Measurements from ENCODE around the gene FGF1. TPM values are rescaled to one million over a fixed set of nuclear protein-coding genes. Genes with fewer than 3 reads are reported as not detected.
A peak's percentile ranks its signal among the peaks of the same experiment; 100 is the strongest.

Gene FGF1
- polyA plus RNA-seq, 4 donors: 0.27 to 2.8 (median 0.65) TPM; not detected in 1

GRCh38 chr5:142590451-142591231 is 95.2 kb downstream of the FGF1 start:
- Histone ChIP-seq H3K4me3 (ENCODE audit: low read depth in 1 of 3, low read length in 3 of 3) (no peak overlapping the region), H3K36me3 (ENCODE audit: control insufficient read depth in 3 of 3, insufficient read depth in 2 of 3, low read depth in 1 of 3, low read length in 3 of 3) (no peaks in the 10 kb centered on the region), H3K27me3 (ENCODE audit: control insufficient read depth in 3 of 3, insufficient read depth in 3 of 3, low read length in 3 of 3) (no peaks in the 10 kb centered on the region), H3K27ac (ENCODE audit: low read depth in 1 of 3, low read length in 2 of 3) (peak overlapping the region in 2 of 3 donors; percentile 15 to 63), H3K9me3 (ENCODE audit: control insufficient read depth in 2 of 2, insufficient read depth in 1 of 2, low read depth in 1 of 2, low read length in 1 of 2) (no peaks in the 10 kb centered on the region), H3K4me1 (ENCODE audit: control insufficient read depth in 3 of 3, insufficient read depth in 2 of 3, low read depth in 1 of 3, low read length in 2 of 3) (no peaks in the 10 kb centered on the region)
- FAIRE-seq (no peak), DNase-seq (no peak)
- WGBS, 3 donors: 59 to 66% (median 62%) methylated on average over 4 of the region's 4 CpGs

GRCh38 chr5:142589720-142590119 is 96.2 kb downstream of the FGF1 start:
- FAIRE-seq: no peak
- no peak overlapping the region for H3K4me3 ChIP-seq (ENCODE audit: low read depth in 1 of 3, low read length in 3 of 3)
- no peaks in the 10 kb centered on the region for H3K36me3 ChIP-seq (ENCODE audit: control insufficient read depth in 3 of 3, insufficient read depth in 2 of 3, low read depth in 1 of 3, low read length in 3 of 3)

GRCh38 chr5:142587354-142587965 is 98.4 kb downstream of the FGF1 start:
- Histone ChIP-seq H3K27ac (ENCODE audit: low read depth in 1 of 3, low read length in 2 of 3) (no peak overlapping the region), H3K4me1 (ENCODE audit: control insufficient read depth in 3 of 3, insufficient read depth in 2 of 3, low read depth in 1 of 3, low read length in 2 of 3) (no peaks in the 10 kb centered on the region), H3K36me3 (ENCODE audit: control insufficient read depth in 3 of 3, insufficient read depth in 2 of 3, low read depth in 1 of 3, low read length in 3 of 3) (no peaks in the 10 kb centered on the region), H3K9me3 (ENCODE audit: control insufficient read depth in 2 of 2, insufficient read depth in 1 of 2, low read depth in 1 of 2, low read length in 1 of 2) (no peaks in the 10 kb centered on the region), H3K27me3 (ENCODE audit: control insufficient read depth in 3 of 3, insufficient read depth in 3 of 3, low read length in 3 of 3) (no peaks in the 10 kb centered on the region), H3K4me3 (ENCODE audit: low read depth in 1 of 3, low read length in 3 of 3) (no peak overlapping the region)
- DNase-seq (peak; percentile 22 to 30), FAIRE-seq (no peak)
- 49 to 57% (median 53%) methylated on average over 6 of the region's 6 CpGs for WGBS, 3 donors

More at GRCh38 chr5:142589720-142590119, 96.2 kb downstream of the FGF1 start:
- no peak for DNase-seq
- no peak overlapping the region for H3K27ac ChIP-seq (ENCODE audit: low read depth in 1 of 3, low read length in 2 of 3)
- H3K9me3 ChIP-seq (ENCODE audit: control insufficient read depth in 2 of 2, insufficient read depth in 1 of 2, low read depth in 1 of 2, low read length in 1 of 2): no peaks in the 10 kb centered on the region
- H3K27me3 ChIP-seq (ENCODE audit: control insufficient read depth in 3 of 3, insufficient read depth in 3 of 3, low read length in 3 of 3): no peaks in the 10 kb centered on the region
- no peaks in the 10 kb centered on the region for H3K4me1 ChIP-seq (ENCODE audit: control insufficient read depth in 3 of 3, insufficient read depth in 2 of 3, low read depth in 1 of 3, low read length in 2 of 3)
- WGBS, 3 donors: 93 to 100% (median 96%) methylated on average over 1 of the region's 1 CpG

GRCh38 chr5:142586552-142586951 is 99.3 kb downstream of the FGF1 start:
- H3K4me3 ChIP-seq (ENCODE audit: low read depth in 1 of 3, low read length in 3 of 3): no peak overlapping the region
- FAIRE-seq: no peak
- WGBS, 3 donors: 70 to 83% (median 74%) methylated on average over 4 of the region's 4 CpGs

GRCh38 chr5:142585451-142585850 is 100.4 kb downstream of the FGF1 start:
- FAIRE-seq (no peak), DNase-seq (no peak)
- Histone ChIP-seq H3K27ac (ENCODE audit: low read depth in 1 of 3, low read length in 2 of 3) (no peak overlapping the region), H3K4me3 (ENCODE audit: low read depth in 1 of 3, low read length in 3 of 3) (no peak overlapping the region), H3K4me1 (ENCODE audit: control insufficient read depth in 3 of 3, insufficient read depth in 2 of 3, low read depth in 1 of 3, low read length in 2 of 3) (no peaks in the 10 kb centered on the region), H3K36me3 (ENCODE audit: control insufficient read depth in 3 of 3, insufficient read depth in 2 of 3, low read depth in 1 of 3, low read length in 3 of 3) (no peaks in the 10 kb centered on the region), H3K9me3 (ENCODE audit: control insufficient read depth in 2 of 2, insufficient read depth in 1 of 2, low read depth in 1 of 2, low read length in 1 of 2) (no peaks in the 10 kb centered on the region), H3K27me3 (ENCODE audit: control insufficient read depth in 3 of 3, insufficient read depth in 3 of 3, low read length in 3 of 3) (no peaks in the 10 kb centered on the region)
- WGBS, 3 donors: 75 to 94% (median 92%) methylated on average over 4 of the region's 4 CpGs

More at GRCh38 chr5:142586552-142586951, 99.3 kb downstream of the FGF1 start:
- H3K27ac ChIP-seq (ENCODE audit: low read depth in 1 of 3, low read length in 2 of 3): no peak overlapping the region
- H3K36me3 ChIP-seq (ENCODE audit: control insufficient read depth in 3 of 3, insufficient read depth in 2 of 3, low read depth in 1 of 3, low read length in 3 of 3): no peaks in the 10 kb centered on the region
- no peaks in the 10 kb centered on the region for H3K9me3 ChIP-seq (ENCODE audit: control insufficient read depth in 2 of 2, insufficient read depth in 1 of 2, low read depth in 1 of 2, low read length in 1 of 2)
- no peak for DNase-seq
- no peaks in the 10 kb centered on the region for H3K4me1 ChIP-seq (ENCODE audit: control insufficient read depth in 3 of 3, insufficient read depth in 2 of 3, low read depth in 1 of 3, low read length in 2 of 3)
- no peaks in the 10 kb centered on the region for H3K27me3 ChIP-seq (ENCODE audit: control insufficient read depth in 3 of 3, insufficient read depth in 3 of 3, low read length in 3 of 3)

- H3K27me3 ChIP-seq (ENCODE audit: control insufficient read depth in 3 of 3, insufficient read depth in 3 of 3, low read length in 3 of 3): no peaks in the 10 kb centered on the region
- no peaks in the 10 kb centered on the region for H3K4me1 ChIP-seq (ENCODE audit: control insufficient read depth in 3 of 3, insufficient read depth in 2 of 3, low read depth in 1 of 3, low read length in 2 of 3)
- no peak for FAIRE-seq
- H3K4me3 ChIP-seq (ENCODE audit: low read depth in 1 of 3, low read length in 3 of 3): no peak overlapping the region
- WGBS, 3 donors: 67 to 73% (median 71%) methylated on average over 1 of the region's 1 CpG
- H3K27ac ChIP-seq (ENCODE audit: low read depth in 1 of 3, low read length in 2 of 3): no peak overlapping the region
- DNase-seq: no peak
- H3K9me3 ChIP-seq (ENCODE audit: control insufficient read depth in 2 of 2, insufficient read depth in 1 of 2, low read depth in 1 of 2, low read length in 1 of 2): no peaks in the 10 kb centered on the region
- H3K36me3 ChIP-seq (ENCODE audit: control insufficient read depth in 3 of 3, insufficient read depth in 2 of 3, low read depth in 1 of 3, low read length in 3 of 3): no peaks in the 10 kb centered on the region
These were observed 101.0 kb downstream of the FGF1 start for GRCh38 chr5:142584891-142585290.

GRCh38 chr5:142578161-142578830 is 107.6 kb downstream of the FGF1 start:
- Histone ChIP-seq H3K4me3 (ENCODE audit: low read depth in 1 of 3, low read length in 3 of 3) (no peak overlapping the region), H3K9me3 (ENCODE audit: control insufficient read depth in 2 of 2, insufficient read depth in 1 of 2, low read depth in 1 of 2, low read length in 1 of 2) (no peaks in the 10 kb centered on the region), H3K27ac (ENCODE audit: low read depth in 1 of 3, low read length in 2 of 3) (no peak overlapping the region), H3K4me1 (ENCODE audit: control insufficient read depth in 3 of 3, insufficient read depth in 2 of 3, low read depth in 1 of 3, low read length in 2 of 3) (no peaks in the 10 kb centered on the region), H3K36me3 (ENCODE audit: control insufficient read depth in 3 of 3, insufficient read depth in 2 of 3, low read depth in 1 of 3, low read length in 3 of 3) (no peaks in the 10 kb centered on the region), H3K27me3 (ENCODE audit: control insufficient read depth in 3 of 3, insufficient read depth in 3 of 3, low read length in 3 of 3) (no peaks in the 10 kb centered on the region)
- WGBS, 3 donors: 79 to 83% (median 83%) methylated on average over 3 of the region's 3 CpGs
- FAIRE-seq: no peak
- no peak for DNase-seq

- FAIRE-seq: no peak
- Histone ChIP-seq H3K4me3 (ENCODE audit: low read depth in 1 of 3, low read length in 3 of 3) (no peak overlapping the region), H3K27me3 (ENCODE audit: control insufficient read depth in 3 of 3, insufficient read depth in 3 of 3, low read length in 3 of 3) (no peaks in the 10 kb centered on the region), H3K9me3 (ENCODE audit: control insufficient read depth in 2 of 2, insufficient read depth in 1 of 2, low read depth in 1 of 2, low read length in 1 of 2) (no peaks in the 10 kb centered on the region), H3K4me1 (ENCODE audit: control insufficient read depth in 3 of 3, insufficient read depth in 2 of 3, low read depth in 1 of 3, low read length in 2 of 3) (peaks cover 0 to 10% (median 0%) of the 10 kb centered on the region in 3 donors), H3K36me3 (ENCODE audit: control insufficient read depth in 3 of 3, insufficient read depth in 2 of 3, low read depth in 1 of 3, low read length in 3 of 3) (no peaks in the 10 kb centered on the region), H3K27ac (ENCODE audit: low read depth in 1 of 3, low read length in 2 of 3) (no peak overlapping the region)
- DNase-seq: no peak
- 7 to 28% (median 13%) methylated on average over 1 of the region's 1 CpG for WGBS, 3 donors
These were observed 109.1 kb downstream of the FGF1 start for GRCh38 chr5:142576804-142577203.
